KMS-11 (cell line): ENCODE data around the gene OR4M2.
"Not testable (repeated sequence)": the region's sequence is repeated elsewhere in the genome, so short reads cannot be mapped to it uniquely, and the experiment has no call there.

Experiments
- H2AFZ ChIP-seq: fragments of 200-600 bp; sonication (generic); 2 replicates; pipeline ENCODE4 v1.6.1; 2016; ENCODE audit warnings: antibody characterized with exemption, mixed run types, low read depth
- H3K27ac ChIP-seq: fragments of 200-600 bp; sonication (generic); 2 replicates; pipeline ENCODE4 v1.6.1; 2016; ENCODE audit warnings: mild to moderate bottlenecking, mixed run types
- H3K27me3 ChIP-seq: fragments of 200-600 bp; sonication (generic); 2 replicates; pipeline ENCODE4 v1.6.1; 2017; ENCODE audit warnings: mild to moderate bottlenecking, low read depth, mixed run types, moderate library complexity; ENCODE audit not compliant: insufficient read depth
- H3K36me3 ChIP-seq: fragments of 200-600 bp; sonication (generic); 2 replicates; pipeline ENCODE4 v1.6.1; 2017; ENCODE audit warnings: mild to moderate bottlenecking, mixed run types; ENCODE audit not compliant: insufficient read depth
- H3K4me1 ChIP-seq: fragments of 200-600 bp; sonication (generic); 2 replicates; pipeline ENCODE4 v1.6.1; 2016; ENCODE audit warnings: mild to moderate bottlenecking, low read depth, mixed run types; ENCODE audit not compliant: poor library complexity, severe bottlenecking
- H3K4me2 ChIP-seq: fragments of 200-600 bp; sonication (generic); 2 replicates; pipeline ENCODE4 v1.7.0; 2016; ENCODE audit warnings: mild to moderate bottlenecking, mixed run types
- H3K4me3 ChIP-seq: fragments of 200-600 bp; sonication (generic); IDR thresholded peaks from 2 replicates; pipeline ENCODE4 v1.6.1; 2017; ENCODE audit warnings: low read depth, low read length, mixed read lengths; ENCODE audit not compliant: insufficient read depth
- H3K79me2 ChIP-seq: fragments of 200-600 bp; sonication (generic); 2 replicates; pipeline ENCODE4 v1.6.1; 2016; ENCODE audit warnings: low read depth, mixed run types; ENCODE audit not compliant: insufficient read depth
- H3K9ac ChIP-seq: fragments of 200-600 bp; sonication (generic); 2 replicates; pipeline ENCODE4 v1.6.1; 2016; ENCODE audit warnings: mild to moderate bottlenecking, mixed run types
- H4K20me1 ChIP-seq: fragments of 200-600 bp; sonication (generic); 2 replicates; pipeline ENCODE4 v1.6.1; 2016; ENCODE audit warnings: mild to moderate bottlenecking, mixed run types; ENCODE audit not compliant: insufficient read depth

OR4M2 gene

GRCh38 chr15:22080227-22080626 is at the start of gene OR4M2:
Gene OR4M2 (plus strand): TSS chr15:22080527. CDS start chr15:22080625, 98 bp downstream.
- H3K36me3 ChIP-seq, H3K79me2 ChIP-seq, H3K4me3 ChIP-seq, H4K20me1 ChIP-seq, H3K4me2 ChIP-seq, H3K4me1 ChIP-seq, H3K9ac ChIP-seq, H3K27ac ChIP-seq, H2AFZ ChIP-seq, H3K27me3 ChIP-seq: not testable (repeated sequence)

GRCh38 chr15:22069267-22069666 is 11.1 kb upstream of the OR4M2 start:
- not testable (repeated sequence) for H3K27me3 ChIP-seq, H2AFZ ChIP-seq, H3K27ac ChIP-seq, H3K9ac ChIP-seq, H3K36me3 ChIP-seq, H3K79me2 ChIP-seq, H3K4me3 ChIP-seq, H3K4me1 ChIP-seq, H3K4me2 ChIP-seq, H4K20me1 ChIP-seq

DNA sequence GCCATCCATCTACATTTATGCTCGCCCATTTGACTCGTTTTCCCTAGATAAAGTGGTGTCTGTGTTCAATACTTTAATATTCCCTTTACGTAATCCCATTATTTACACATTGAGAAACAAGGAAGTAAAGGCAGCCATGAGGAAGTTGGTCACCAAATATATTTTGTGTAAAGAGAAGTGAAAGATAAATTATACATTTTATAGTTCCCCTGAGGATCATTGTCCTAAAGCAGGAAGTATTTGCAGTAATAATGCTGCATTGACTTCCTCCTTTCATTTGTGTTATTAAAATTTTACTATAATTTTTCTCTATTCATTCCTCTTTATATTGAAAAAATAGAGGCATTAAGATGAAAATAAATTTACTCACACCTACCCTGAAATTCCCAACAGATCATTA is 1.1 kb downstream of the OR4M2 start:
- not testable (repeated sequence) for H3K9ac ChIP-seq, H3K79me2 ChIP-seq, H3K4me3 ChIP-seq, H2AFZ ChIP-seq, H3K36me3 ChIP-seq, H3K4me1 ChIP-seq, H3K4me2 ChIP-seq, H3K27ac ChIP-seq, H3K27me3 ChIP-seq, H4K20me1 ChIP-seq

- H3K36me3 ChIP-seq, H3K4me3 ChIP-seq, H3K9ac ChIP-seq, H2AFZ ChIP-seq, H3K27ac ChIP-seq, H3K27me3 ChIP-seq, H3K79me2 ChIP-seq, H3K4me1 ChIP-seq, H3K4me2 ChIP-seq, H4K20me1 ChIP-seq: not testable (repeated sequence)
Measured at GRCh38 chr15:22098616-22099253, 18.4 kb downstream of the OR4M2 start.

DNA sequence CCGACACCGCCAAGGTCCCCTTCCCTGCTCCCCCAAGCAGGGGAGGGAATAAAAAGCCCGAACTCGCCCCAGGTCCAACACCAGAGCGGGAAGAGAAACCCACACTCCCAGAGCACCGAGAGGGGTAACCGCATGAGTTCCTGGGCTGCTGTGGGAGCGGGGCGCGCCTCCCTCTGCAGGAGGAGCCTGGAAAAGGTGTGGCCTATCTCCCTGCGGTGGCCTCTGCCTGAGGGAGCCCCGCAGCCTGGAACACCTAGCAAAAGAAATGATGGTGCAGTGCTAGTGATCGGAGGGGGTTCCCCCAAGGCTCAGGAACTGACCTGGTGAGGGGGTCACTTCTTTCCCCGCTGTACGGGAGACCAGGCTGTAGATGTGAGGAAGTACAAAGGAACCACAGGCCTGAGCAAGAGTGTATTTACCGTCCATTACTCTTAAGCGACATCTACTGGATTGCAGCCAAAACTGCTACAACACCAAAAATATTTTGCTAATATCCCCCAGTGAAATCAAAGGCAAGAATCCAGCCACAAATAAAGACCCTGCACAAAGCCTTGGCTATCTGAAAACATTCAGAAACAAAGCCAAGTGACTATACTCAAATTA is 19.1 kb downstream of the OR4M2 start:
- H2AFZ ChIP-seq, H4K20me1 ChIP-seq, H3K4me2 ChIP-seq, H3K27me3 ChIP-seq, H3K4me3 ChIP-seq, H3K9ac ChIP-seq, H3K4me1 ChIP-seq, H3K79me2 ChIP-seq, H3K36me3 ChIP-seq, H3K27ac ChIP-seq: not testable (repeated sequence)

DNA sequence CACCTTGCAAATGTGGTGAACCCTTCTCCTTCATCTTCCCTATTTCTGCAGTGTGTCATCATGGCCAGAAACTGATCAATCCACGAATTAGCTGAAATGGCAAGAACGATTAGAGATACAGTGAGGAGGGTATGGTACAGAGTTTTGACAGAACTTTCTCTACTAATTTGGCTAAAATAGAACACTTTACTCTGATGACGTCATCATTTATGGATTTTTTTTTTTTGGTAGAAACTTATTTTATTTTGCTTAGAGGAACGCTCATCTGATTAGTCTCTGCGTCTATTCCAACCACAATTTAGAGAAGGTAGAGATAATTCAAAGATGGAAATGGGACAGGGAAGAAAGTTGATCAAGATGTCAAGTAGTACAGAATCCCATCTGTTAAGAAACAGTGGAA is 41.7 kb downstream of the OR4M2 start:
- not testable (repeated sequence) for H3K4me1 ChIP-seq, H3K27me3 ChIP-seq, H3K27ac ChIP-seq, H3K4me3 ChIP-seq, H2AFZ ChIP-seq, H3K9ac ChIP-seq, H4K20me1 ChIP-seq, H3K36me3 ChIP-seq, H3K4me2 ChIP-seq, H3K79me2 ChIP-seq
